Measurements from ENCODE around the gene RASAL2.
"Not testable (repeated sequence)": the region's sequence is repeated elsewhere in the genome, so short reads cannot be mapped to it uniquely, and the experiment has no call there.

RASAL2 gene

DNA sequence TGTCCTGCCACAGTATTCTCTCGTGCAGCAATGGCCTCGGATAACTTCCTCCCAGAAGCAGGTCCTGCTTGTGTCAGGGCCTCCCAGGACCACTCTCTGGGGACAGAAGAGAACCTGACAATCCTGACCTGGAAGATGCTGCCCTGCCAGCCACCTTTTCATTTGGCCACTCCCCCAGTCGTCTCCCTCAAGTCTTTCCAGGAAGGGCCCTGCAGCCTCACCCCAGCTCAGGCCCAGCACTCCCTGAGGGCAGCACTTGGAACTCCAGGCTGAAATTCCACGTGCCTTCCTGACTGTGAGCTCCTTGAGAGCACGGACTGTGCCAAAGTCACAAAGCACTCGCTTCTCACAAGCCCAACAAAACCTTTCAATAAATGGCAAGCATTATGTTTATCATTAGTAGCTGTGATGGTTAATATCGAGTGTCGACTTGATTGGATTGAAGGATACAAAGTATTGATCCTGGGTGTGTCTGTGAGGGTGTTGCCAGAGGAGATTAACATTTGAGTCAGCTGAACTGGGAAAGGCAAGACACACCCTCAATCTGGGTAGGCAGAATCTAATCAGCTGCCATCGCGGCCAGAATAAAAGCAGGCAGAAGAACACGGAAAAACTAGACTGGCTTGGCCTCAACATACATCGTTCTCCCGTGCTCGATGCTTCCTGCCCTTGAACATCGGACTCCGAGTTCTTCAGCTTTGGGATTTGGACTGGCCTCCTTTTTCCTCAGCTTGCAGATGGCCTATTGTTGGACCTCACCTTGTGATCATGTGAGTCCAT is 405.2 kb downstream of the RASAL2 start:
- no peak for DNase-seq

DNA sequence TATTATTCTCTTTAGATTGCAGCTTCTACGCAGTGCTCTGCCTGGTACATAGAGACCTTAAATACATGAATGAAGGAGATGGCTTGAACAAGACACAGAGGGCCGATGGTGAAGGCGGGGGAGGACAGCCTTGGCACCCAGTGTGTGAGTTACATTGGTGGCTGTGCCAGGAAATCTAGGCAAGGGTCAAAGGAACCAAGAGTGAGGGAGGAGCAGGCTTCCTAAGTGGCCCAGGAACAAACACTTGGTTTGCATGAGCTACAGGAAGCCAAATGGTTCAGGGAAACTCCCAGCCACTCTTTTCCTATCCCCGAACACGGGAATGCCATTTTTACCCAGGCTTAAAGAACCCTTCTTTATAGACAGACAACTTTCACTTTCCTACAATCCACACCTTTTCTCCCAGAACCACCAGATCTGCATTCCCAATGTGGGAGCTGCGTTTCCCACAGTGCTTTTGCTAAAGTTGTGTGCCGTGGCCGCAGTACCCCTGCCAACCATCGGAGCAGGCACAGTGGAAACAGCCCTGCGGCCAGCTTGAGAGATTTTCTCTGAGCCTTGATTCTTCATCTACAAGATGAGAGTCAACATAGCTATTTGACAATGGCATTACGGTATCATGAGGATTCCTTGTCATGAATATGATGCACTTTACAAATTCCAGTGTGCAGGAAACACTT is 406.3 kb downstream of the RASAL2 start:
- no peak for DNase-seq

DNA sequence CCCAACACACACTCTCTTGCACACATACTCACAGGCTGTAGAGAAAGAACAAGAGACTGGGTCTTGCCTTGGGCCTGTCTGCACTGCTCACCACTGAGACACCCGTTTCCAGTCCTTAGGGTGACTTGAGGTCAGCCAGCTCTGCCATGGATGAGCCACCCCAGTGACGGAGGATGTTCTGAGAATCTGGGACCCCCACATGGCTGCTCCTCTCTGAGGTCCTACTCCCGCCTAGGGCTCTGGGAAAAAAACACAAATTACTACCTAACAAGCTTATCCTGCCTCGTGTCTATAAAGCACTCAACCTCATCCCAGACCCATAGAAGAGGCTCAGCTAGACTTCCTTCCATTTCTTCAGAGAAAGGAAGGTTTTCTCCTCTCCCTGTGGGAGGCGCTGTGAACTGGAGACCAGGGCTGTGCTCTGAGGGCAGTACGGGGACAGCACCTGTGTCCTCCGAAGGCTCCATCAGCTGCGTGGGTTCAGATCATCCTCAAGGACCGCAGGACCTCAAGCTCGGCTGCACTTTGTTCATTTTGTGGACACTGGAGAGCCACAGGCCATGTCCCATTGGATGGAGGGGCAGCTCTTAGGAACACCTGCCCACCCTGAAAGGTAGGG is 407.1 kb downstream of the RASAL2 start:
- no peak for DNase-seq

DNA sequence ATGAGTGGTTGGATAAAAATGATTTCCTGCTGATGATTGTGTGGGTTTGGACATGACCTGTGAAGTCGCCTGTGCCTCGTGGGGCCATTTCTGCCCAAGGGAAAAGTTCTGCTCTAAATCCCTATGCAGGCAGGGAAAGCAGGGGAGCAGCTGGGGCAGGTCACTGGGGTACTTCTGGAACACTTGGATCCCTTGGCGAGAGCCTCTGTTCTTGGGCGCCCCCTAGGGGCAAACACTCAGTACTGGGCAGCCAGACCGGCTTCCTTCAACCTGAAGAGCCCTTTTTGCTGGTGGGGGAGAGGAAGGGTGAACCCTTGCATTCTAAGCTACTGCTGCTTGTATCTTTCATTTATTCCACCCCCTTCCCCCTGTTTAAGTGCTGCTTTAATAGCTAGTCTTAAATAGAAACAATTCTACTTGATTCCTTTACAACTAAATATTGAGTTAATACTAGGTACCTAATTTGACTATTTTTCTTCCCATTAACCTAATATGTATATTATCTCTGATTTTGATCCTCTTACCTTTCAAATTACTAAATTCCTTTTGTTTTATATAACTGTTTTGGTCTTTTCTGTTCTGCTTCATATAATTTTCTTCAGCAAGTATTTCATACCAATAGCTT is 407.9 kb downstream of the RASAL2 start:
- DNase-seq = peak; percentile 82

DNA sequence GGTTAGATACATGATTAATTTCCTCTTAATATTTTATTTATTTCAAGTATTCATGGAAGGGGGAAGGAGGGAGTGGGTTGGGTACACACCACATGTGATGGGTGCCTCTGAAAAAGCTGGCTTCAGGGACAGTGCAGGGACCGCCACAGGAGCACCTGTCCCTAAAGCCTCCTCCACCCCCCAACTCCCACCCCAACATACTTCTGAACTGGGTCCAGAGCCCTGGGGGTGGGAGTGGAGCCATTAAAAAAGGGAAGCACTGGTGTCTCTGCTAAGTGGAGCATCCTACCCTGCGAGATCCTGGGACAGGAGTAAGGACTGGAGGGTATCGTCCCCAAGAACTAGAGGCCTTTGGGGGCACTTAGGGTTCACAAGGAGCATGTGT is 408.4 kb downstream of the RASAL2 start:
- no peak for DNase-seq

DNA sequence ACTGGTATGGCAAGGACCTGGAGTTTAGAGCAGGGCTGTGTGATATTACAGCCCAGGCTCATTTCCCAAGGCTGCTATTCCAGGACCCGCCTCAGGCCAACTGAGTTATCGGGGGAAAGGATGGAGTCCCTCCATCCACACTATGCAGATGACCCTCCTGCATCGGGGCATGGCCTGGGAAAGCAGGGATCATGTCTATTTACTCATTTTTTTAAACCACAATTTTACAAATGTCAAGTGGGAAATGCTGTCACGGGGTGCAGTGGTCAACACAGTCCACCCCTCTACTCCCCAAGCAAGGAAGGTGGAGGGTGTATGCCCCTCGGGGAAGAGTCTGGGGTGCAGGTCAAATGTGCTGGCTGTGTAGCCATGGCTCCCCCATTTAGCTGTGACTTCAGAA is 409.0 kb downstream of the RASAL2 start:
- DNase-seq = no peak

DNA sequence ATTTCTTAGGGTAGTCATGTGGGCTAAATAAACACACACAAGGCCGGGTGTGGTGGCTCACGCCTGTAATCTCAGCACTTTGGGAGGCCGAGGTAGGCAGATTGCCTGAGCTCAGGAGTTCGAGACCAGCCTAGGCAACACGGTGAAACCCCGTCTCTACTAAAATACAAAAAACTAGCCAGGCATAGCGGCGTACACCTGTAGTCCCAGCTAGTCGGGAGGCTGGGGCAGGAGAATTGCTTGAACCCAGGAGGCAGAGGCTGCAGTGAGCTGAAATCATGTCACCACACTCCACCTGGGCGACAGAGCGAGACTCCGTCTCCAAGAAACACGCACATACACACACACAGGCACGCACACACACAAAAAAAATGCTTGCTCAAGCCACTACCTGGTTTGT is 409.4 kb downstream of the RASAL2 start:
- not testable (repeated sequence) for DNase-seq

DNA sequence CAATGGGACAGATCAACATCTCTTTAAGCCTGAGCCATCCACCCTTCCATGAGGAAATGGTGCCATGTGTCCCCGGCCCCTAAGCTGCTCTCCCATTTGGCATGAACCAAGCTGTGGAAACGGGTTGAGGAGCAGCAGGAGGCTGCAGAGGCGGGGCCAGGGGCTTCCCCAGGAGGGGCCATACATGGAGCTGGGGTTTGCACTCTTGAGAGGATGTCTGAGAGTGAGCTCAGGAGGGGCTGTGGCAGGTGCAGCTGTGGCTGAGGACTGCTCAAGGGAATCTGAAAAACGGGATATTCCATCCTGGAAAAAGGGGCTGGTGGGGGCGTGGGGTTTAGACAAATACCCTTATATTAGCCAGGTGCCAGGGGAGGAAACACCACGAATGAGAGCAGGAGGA is 409.9 kb downstream of the RASAL2 start:
- no peak for DNase-seq

DNA sequence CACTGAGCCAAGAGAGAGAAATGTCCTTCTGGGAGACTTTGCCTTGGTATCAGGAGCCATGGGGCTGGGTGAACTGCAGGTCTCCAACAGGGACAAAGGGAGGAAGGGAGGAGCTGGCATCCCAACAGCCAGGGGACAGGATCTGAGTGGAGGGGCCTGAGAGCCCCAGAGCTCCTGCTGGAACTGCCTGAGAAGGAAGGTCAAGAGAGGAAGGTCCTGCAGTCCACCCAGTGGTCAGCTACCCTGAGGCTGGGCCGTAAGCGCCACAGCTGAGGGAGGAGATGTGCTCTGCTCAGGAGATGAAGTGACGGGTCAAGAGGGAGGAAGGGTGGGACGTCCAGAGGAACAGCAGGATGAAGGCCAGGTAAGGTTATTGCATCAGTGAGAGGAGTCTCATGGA is 410.4 kb downstream of the RASAL2 start:
- DNase-seq = no peak

DNA sequence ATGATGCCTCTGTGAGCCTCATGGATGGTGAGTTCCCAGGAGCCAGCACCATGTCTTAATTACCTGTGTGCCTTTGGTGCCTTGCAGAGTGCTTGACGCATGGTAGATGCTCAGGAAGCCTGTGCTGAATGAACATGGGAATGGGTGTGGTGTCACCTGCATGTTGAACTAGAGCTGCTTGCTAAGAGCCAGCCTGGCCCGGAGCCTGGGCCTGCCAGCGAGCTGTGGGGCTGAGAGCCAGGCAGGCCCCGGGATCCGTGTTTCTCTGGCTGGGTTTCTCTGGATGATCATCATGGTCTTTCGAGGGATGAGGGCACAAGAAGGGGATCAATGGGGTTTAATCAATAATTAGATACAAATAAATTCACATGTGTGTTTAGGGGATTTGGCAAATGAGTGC is 412.3 kb downstream of the RASAL2 start:
- no peak for DNase-seq

DNA sequence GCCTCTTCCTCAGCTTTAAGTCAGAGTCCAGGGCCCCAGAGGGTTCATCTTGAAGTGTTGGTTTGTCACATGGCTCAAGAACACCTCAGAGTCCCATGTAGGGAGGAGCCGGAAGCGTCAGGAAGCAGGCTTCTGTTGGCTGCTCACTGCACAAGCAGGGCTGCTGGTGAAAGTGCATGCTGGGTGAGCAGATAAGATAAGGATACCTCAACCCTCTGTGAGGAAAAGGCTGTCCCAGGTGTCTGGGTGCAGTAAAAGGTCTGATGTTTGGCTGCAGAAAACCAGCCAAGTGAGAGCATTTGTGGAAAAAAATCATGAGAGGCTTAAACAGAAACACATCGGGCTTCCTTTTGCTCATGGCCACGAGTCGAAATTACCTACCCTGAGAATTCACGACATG is 412.8 kb downstream of the RASAL2 start:
- no peak for DNase-seq

DNA sequence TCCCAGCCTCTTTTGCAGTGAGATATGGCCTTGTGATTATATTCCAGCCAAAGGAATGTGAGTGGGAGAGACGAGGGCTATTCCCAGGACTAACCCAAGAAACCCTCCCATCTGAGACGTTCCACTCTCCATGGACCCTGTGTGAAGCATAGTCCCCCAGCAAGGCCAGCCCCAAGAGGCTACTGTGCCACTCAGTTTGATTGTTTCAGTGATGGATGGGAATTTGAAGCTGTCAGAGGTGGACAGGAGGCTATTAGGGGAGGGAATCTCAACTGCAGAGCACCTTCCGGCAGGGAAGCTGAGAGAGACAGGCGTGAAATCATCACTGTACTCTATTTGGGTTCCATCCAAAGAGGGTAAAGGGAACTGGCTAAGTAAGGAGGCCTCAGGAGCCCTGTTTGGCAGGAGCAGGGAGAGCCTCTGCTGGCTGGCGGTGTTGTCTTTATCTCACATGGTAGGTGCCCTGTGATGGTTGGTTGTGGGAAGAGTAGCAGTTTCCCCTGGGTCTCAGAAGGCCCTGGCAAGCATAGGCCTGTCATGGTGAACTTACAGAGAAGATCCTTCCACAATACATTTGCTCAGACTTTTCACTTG is 415.6 kb downstream of the RASAL2 start:
- no peak for DNase-seq

DNA sequence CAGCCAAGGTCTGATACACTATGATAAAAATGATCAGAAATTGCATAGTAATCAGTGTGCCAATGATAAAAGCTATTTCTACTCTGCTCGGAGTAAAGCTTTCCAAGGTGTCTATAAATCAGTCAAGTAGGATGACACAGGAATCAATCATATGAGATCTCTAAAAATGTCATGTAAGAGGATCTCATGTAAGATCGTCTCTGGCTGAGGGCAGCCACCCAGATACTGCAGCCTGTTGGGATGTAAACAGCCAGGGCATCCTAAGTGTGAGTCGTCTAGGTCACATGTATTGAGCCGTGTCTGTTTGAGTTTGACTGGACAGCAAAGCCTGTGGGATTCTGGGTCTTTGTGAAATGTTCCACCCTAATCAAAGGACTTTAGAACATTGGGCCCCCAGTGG is 416.3 kb downstream of the RASAL2 start:
- no peak for DNase-seq

DNA sequence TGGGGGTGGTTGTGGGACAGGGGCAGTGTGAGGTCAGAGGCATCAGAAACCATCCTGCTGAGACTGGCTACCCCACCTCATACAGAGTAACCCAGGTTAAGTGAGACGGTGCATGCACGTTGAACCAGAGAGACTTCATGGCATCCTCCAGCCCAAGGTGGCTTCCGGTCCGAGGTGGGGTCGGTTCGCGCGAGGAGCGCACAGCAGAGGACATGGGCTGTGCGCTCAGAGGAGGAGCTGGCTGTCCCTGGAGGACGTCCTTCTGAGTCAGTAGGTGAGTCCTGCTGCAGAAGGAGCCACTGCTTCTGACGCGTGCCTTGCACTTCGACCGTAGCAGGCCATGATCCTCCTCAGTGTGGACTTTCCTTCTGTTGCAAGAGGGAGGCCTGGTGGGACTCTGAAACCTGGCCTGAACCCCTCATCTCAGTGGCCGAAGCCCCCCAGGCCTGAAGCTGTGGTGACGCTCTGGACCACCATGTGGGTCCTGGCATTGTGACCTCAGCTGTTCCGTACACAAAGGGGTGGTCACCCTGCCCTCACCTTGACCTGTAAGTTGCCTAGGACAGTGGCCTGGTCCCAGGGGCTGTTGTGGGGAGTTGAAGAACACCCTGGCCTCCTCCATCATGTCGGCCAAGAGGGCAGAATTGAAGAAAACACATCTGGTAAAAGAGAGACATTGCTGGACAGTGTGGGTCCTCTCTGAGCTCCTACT is 418.8 kb downstream of the RASAL2 start, which contains the start of gene TEX35:
Gene TEX35, plus strand, starts transcription at position 544 of the 712 bp plus-strand sequence. Its CDS starts 80 bp downstream, at position 624.
- DNase-seq = no peak

DNA sequence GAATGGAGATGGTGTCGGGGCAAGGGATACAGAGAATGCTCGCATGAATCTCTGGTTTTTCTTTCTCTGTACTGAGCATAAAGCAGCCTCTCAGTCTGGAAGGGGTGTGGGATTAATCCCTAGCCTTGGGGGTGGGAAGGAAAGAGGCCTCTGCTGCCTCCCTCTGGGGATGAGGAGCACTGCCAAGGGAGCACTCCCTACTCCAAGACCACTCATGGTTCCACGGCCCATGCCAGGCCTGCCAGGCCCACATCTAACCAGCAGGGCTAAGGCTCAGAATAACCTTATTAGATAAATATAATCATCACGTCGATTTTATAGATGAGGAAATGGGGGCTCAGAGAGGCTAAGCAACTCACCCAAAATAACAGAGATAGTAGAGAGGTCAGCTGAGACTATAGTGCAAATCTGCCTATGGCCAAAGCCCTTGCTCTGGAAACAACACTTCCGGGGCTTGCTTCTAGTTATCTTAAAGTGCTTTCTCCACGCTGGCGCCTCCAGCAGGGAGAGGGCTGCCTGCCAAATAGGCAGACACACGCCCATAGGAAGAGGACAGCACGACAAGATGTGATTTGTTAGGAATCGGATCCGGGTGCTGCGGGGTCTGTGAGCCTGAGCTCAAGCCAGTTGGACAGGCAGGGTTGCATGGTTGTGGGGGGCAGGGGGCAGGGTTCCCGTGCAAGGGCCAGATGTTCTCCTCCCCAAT is 419.5 kb downstream of the RASAL2 start:
- no peak for DNase-seq

DNA sequence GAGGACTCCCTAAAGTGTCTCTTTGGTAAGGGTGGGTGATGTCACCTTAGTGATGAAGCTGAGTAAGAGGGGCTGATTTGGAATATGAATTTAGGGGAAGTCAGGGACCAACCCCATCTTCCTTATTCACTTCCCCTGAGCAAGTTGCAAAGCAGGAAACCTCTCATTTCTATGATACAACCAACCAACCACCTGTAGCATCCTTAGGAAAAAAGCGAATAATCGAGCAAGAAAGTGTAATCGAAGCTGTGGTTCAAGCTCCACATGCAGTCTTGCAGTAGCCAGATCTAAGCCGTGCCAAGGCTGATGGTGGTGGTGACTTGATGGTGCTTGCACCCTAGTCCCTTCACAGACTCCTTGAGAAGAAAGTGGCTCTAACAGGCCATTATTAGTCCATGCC is 422.2 kb downstream of the RASAL2 start:
- no peak for DNase-seq

DNA sequence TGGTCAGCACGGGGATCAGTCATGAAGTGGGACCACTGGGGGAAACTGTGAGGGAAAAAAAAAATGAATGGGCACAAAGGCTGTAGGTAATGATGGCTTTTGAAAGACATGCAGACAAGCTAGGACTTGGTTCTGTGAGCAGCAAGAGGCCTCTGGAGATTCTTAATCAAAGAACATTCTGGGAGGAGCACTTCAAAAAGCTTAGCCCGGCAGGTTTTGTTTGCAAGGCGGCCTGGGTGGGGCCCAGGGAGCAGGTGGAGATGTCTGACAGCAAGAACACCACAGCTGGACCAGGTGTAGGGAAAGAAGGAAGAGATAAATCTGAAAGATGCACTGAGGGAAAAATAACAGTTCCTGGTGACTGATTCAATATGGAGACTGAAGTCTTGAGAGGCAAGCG is 425.0 kb downstream of the RASAL2 start:
- no peak for DNase-seq

DNA sequence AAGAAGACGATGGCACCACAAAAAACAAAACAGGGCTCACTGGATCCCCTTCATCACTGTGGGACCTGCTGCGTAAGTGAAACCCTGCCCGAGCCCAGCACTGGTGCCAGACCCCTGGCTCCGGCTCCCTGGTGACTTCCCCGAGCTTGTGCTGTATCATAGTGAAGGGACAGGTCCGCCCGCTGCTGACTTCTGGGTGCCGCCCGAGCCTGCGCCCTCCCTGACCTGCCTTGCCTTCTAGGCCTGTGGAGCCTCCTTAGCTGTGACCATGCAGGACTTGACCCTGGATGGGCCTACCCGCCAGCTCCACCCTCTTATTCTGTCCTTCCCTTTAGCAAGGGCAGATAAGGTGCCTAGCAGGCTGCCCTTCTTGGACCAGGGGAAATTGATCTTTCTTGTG is 426.9 kb downstream of the RASAL2 start:
- DNase-seq = no peak

DNA sequence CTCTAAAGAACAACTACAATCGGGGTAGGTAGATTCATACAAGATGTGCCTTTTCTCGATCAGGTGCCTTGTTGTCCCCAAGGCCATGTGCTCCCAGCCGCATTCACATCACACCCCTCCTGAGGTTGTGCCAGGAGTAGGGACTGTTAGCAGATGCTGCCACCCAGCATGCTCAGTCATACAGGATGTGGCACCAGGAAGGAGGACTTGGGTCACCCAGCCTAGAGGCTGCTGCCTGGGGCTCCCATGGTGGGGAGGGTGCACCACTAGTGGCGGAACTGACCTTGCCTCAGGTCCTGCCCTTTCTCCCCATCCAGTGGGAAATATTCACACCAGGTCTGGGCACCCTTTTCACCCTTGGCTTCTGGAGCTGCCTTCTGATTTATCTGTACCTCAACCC is 427.3 kb downstream of the RASAL2 start:
- no peak for DNase-seq

DNA sequence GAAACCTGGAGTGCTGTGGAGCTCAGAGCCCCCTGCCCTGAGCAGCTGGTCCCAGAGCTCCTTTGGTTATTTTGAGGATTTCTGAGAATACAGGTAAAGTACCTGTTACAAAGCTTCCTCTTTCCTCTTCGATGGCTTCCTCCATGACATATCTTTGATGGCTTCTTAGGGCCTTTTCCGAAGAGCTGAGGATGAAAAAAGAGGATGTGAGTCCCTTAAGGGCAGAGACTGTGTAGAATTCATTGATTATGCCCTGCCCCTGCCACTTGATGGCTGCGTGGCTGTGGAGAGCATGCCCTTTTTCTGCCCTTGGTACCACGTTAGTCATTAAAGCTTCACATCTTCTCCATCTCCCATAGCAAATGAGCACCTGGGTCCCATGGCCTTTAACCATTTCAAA is 433.2 kb downstream of the RASAL2 start:
- no peak for DNase-seq

DNA sequence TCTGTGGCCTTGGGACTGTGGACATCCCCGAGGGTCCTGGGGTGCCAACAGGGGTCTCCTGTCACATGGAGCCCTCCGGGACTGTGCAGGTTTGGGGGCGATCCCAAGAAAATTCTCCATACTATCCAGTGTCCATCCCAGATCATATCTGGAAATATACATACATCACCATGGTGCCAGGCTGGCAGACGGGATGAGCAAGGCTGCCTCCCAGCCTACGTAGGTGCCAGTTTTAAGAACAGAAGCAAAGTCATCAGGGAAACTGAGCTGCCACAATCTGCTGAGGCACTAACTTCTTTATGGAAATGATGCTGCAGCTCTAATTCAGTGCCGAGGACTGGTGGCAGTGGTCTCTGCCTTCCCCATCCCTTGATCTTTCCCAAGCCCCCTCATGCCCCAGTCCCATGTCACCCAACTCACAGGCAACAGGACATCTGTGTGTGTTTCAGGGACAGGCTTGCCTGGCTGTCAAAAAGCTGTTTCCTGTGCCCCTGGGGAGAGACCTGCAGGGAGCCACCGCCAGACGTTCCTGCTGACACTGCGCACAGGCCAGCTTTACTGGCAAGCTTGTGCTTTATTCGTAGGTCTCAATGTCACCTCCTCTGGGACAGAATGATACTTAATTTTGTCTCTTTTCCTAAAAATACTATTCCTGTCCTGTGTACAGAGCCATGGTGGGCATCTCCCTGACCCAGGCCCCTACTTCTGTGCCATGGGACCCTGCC is 434.5 kb downstream of the RASAL2 start:
- no peak for DNase-seq
